T-helper 2 cell (primary cell): ENCODE results near the gene NDE1.
"Not testable (repeated sequence)": the region's sequence is repeated elsewhere in the genome, so short reads cannot be mapped to it uniquely, and the experiment has no call there.

Experiments used
- DNase-seq, 5 experiments: peaks; one replicate each; pipeline versions ENCODE4 v3.0.0 to v3.0.0-alpha.2; 2012 to 2022

Gene NDE1

GRCh38 chr16:15701975-15702970 is 52.2 kb downstream of the NDE1 start:
- no peak for DNase-seq

GRCh38 chr16:15703029-15703736 is 53.1 kb downstream of the NDE1 start:
- DNase-seq = no peak

- DNase-seq = peak; percentile 35 to 70 (median 56)
Measured at GRCh38 chr16:15704545-15704987, 54.5 kb downstream of the NDE1 start.

DNA sequence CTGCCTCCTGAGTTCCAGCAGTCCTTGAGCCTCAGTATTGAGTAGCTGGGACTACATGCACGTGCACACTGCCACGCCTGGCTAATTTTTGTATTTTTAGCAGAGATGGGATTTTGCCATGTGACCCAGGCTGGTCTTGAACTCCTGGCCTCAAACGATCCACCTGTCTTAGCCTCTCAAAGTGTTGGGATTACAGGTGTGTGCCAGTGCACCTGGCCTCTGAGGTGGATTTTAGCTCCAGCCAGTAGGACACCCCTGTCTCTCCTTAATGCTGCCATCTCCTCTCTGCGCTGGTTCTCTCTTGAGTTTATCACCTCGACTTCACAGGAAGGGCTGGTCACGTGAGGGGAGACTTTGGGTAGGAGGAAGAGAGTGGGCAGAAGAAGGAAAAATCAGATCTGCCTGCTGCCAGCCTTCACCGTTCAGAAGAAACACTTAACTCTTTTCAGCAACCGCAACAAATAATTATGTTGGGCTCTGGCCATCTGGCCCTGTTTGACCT is 55.1 kb downstream of the NDE1 start:
- no peak for DNase-seq

GRCh38 chr16:15707332-15707731 is 57.3 kb downstream of the NDE1 start:
- no peak for DNase-seq

GRCh38 chr16:15708096-15708495 is 58.1 kb downstream of the NDE1 start:
- no peak for DNase-seq

- no peak for DNase-seq
Measured at GRCh38 chr16:15708997-15709396, 59.0 kb downstream of the NDE1 start.

DNA sequence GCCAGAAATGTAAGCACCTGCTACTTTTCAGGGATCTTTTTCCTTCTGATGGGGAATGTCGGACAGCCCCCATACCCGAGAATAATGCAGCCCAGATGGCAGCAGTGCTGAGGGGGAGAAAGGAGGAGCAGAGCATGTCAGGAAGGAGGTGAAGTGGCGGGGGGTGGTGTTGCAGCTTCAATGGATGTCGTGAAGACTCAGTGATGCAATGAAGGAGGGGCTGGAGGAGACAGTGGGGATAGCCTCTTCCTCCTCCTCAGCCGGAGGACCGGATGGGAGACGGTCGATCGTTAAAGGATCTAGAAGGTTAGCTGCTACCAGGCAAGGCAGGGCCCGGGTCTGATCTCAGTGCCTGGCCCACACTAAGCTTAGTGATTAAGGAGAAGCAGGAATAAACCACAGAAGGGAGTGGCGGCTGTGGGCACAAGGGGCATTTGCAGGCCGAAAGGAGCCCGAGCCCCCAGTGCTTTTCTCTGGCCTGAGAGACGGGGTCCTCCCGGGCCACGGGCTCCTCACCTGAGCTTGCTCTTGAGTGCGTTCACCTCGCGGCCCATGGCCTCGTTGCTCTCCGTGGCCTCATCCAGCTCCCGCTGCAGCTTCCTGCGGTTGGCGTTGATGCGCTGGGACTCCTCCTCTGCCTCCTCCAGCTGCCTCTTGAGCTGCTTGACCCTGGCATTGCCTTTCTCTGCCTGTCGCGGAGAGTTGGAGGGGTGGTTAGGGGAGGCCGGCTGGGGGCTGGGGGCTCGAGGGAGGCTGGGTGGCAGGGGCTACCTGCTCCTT is 64.5 kb downstream of the NDE1 start:
- no peak for DNase-seq

GRCh38 chr16:15715221-15715620 is 65.2 kb downstream of the NDE1 start:
- no peak for DNase-seq

GRCh38 chr16:15716694-15717447 is 66.8 kb downstream of the NDE1 start:
- DNase-seq = no peak

- no peak for DNase-seq
Measured at GRCh38 chr16:15721018-15721417, 71.0 kb downstream of the NDE1 start.

DNA sequence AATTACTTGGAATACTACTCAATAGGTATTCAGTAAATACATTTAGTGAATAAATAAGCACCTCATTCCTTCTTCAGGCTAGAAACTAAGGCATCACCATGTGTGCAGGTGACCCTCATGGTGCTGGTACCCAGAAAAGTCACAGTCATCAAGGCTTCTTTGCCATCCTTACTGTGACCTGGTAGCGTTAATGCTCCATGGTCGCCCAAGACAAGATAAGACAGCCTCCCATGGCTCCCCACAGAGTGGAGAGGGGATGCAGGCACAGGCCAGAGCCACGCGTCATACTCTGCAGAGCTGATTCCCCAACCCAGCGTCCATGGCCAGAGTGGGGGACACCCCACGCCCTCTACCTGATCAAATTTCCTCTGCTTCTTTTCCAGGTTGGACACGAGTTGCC is 73.8 kb downstream of the NDE1 start:
- DNase-seq = no peak

GRCh38 chr16:15725641-15726240 is 75.7 kb downstream of the NDE1 start:
- no peak for DNase-seq

DNA sequence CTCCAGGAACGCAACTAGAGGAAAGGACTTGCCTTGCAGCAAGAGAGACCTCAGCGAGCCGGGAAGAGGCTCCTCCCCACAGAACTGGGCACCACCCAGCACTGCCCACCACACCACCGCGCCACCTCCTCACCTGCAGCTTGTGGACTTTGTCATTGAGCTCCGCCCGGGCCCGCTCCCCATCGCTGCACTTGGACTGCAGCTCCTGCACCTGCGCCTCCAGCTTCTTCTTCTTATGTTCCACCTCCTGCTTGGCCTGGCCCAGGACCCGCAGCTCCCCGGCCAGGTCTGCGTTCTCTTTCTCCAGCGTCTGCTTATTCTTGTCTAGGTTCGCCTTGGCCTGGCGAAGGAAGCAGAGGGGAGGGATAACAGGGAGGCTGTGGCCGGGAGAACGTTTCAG is 76.7 kb downstream of the NDE1 start:
- no peak for DNase-seq

- DNase-seq = not testable (repeated sequence)
Measured at GRCh38 chr16:15727697-15728096, 77.7 kb downstream of the NDE1 start.

DNA sequence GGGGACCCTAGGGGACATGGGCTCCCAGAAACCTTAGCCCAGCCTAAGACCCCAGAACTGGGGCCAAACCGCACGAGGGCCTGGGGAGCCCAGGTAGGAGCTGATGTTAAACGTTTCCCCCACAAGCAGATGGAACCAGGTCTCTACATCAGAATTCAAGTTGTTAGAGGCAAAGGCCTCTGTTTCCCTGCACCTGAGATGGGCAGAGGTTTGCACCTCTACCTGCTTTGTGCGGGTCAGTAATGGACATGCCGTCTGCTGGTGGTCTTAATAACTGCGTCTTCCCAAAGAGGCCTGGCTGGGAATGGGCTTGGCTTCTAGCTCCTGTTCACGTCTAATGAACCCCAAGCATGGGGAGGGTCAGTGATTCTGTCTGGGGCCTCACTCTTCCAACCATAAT is 79.1 kb downstream of the NDE1 start:
- no peak for DNase-seq

DNA sequence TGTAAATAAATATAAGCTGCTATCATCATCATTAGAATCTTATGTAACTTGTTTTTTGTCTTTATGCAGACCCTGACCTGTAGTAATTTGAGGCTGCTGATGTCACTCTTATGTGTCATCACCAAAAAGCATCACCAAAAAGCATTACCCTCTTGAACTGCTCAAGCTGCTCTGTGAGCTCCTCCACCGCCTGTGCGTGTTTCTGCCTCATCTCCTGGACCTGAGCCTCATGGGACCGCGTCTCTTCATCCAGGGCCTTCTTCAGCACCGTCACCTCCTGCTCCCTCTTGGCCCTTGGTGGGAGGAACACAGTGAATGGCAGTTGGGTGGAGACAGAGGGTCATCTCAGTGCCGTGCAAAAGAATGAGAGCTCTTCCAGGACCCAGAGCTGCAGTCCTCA is 82.4 kb downstream of the NDE1 start:
- no peak for DNase-seq

GRCh38 chr16:15735610-15736009 is 85.6 kb downstream of the NDE1 start:
- DNase-seq = no peak

DNA sequence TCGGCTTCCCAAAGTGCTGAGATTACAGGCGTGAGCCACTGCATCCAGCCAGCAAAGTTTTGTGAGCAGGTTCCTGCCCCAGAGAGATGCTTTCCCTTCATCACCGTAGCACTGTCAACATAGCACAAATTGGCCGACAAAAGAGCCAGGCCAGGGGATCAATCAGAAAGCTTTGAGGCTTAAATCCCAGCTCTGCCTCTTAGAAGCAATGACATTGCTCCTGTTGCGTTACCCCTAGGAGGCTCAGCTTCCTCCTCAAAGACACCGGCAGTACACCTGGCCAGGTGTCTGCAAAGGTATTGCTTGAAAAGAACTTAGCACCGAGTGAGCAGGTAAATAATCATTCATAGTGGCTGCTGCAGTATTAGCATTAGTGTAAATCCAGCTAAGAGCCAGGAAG is 86.5 kb downstream of the NDE1 start:
- DNase-seq = no peak

- no peak for DNase-seq
Measured at GRCh38 chr16:15737140-15737644, 87.1 kb downstream of the NDE1 start.

DNA sequence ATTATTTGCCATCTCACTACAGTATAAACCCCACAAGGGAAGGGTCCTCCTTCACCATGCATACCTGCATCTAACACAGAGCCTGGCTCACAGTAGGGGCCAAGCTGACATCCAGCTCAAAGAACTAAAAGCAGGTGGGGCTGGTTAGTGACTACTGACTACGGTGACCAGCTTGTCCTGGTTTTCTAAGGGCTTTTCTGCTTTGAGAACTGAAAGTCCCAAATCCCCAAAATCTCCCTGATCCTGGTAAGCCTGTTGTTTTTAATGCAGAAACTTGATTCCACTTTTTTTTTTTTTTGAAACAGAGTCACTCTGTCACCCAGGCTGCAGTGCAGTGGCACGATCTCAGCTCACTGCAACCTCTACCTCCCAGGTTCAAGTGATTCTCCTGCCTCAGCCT is 89.4 kb downstream of the NDE1 start:
- DNase-seq = no peak
